Neural cell (in vitro differentiated cells): ENCODE data around the gene PDXDC1.

Experiments
- EZH2 ChIP-seq: fragments of 200-600, 300-800 bp; shearing (Covaris generic), sonication (generic); IDR thresholded peaks from 2 replicates; pipeline ENCODE4 v1.6.1; 2014; ENCODE audit warnings: antibody characterized with exemption, low read length, borderline replicate concordance, mild to moderate bottlenecking; ENCODE audit not compliant: insufficient read depth, poor library complexity, severe bottlenecking
- RAD21 ChIP-seq: fragments of 450-650 bp; conservative IDR thresholded peaks from 2 replicates; pipeline ENCODE4 v1.6.1; 2014; ENCODE audit warnings: antibody characterized with exemption, mild to moderate bottlenecking, moderate library complexity
- SMC3 ChIP-seq: fragments of 450-650 bp; conservative IDR thresholded peaks from 2 replicates; pipeline ENCODE4 v1.6.1; 2014; ENCODE audit warnings: antibody characterized with exemption, mild to moderate bottlenecking, moderate library complexity; ENCODE audit not compliant: poor library complexity
- TF ChIP-seq, protein P1 (sequence below): fragments of 450-650 bp; IDR thresholded peaks from 2 replicates; pipeline ENCODE4 v1.5.1; 2014; ENCODE audit warnings: antibody characterized with exemption, mild to moderate bottlenecking, moderate library complexity; ENCODE audit not compliant: poor library complexity, severe bottlenecking
- TF ChIP-seq, protein P2 (sequence below): IDR thresholded peaks from 2 replicates; pipeline ENCODE4 v1.6.1; 2012; ENCODE audit warnings: borderline replicate concordance

- TF ChIP-seq RAD21 (no peak), EZH2 (no peak), SMC3 (no peak)
- TF ChIP-seq, protein P1, sequence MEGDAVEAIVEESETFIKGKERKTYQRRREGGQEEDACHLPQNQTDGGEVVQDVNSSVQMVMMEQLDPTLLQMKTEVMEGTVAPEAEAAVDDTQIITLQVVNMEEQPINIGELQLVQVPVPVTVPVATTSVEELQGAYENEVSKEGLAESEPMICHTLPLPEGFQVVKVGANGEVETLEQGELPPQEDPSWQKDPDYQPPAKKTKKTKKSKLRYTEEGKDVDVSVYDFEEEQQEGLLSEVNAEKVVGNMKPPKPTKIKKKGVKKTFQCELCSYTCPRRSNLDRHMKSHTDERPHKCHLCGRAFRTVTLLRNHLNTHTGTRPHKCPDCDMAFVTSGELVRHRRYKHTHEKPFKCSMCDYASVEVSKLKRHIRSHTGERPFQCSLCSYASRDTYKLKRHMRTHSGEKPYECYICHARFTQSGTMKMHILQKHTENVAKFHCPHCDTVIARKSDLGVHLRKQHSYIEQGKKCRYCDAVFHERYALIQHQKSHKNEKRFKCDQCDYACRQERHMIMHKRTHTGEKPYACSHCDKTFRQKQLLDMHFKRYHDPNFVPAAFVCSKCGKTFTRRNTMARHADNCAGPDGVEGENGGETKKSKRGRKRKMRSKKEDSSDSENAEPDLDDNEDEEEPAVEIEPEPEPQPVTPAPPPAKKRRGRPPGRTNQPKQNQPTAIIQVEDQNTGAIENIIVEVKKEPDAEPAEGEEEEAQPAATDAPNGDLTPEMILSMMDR = no peak
- TF ChIP-seq, protein P2, sequence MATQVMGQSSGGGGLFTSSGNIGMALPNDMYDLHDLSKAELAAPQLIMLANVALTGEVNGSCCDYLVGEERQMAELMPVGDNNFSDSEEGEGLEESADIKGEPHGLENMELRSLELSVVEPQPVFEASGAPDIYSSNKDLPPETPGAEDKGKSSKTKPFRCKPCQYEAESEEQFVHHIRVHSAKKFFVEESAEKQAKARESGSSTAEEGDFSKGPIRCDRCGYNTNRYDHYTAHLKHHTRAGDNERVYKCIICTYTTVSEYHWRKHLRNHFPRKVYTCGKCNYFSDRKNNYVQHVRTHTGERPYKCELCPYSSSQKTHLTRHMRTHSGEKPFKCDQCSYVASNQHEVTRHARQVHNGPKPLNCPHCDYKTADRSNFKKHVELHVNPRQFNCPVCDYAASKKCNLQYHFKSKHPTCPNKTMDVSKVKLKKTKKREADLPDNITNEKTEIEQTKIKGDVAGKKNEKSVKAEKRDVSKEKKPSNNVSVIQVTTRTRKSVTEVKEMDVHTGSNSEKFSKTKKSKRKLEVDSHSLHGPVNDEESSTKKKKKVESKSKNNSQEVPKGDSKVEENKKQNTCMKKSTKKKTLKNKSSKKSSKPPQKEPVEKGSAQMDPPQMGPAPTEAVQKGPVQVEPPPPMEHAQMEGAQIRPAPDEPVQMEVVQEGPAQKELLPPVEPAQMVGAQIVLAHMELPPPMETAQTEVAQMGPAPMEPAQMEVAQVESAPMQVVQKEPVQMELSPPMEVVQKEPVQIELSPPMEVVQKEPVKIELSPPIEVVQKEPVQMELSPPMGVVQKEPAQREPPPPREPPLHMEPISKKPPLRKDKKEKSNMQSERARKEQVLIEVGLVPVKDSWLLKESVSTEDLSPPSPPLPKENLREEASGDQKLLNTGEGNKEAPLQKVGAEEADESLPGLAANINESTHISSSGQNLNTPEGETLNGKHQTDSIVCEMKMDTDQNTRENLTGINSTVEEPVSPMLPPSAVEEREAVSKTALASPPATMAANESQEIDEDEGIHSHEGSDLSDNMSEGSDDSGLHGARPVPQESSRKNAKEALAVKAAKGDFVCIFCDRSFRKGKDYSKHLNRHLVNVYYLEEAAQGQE = no peak
Measured at GRCh38 chr16:15033309-15033707, 58.5 kb downstream of the PDXDC1 start.
